IPS DF 6.9 (cell line): ENCODE data around the gene DMD.
A peak's percentile ranks its signal among the peaks of the same experiment; 100 is the strongest.

Experiments used
- DNase-seq: peaks from one replicate; pipeline ENCODE4 v3.0.0-alpha.2; 2013; ENCODE audit warnings: low read depth, low spot score
- H3K27ac ChIP-seq: one replicate; pipeline ENCODE4 v1.5.1; 2013; ENCODE audit warnings: low read length, control low read depth
- H3K27me3 ChIP-seq: 2 replicates; pipeline ENCODE4 v1.6.1; 2013; ENCODE audit warnings: mild to moderate bottlenecking, low read length; ENCODE audit not compliant: control insufficient read depth, insufficient read depth
- H3K36me3 ChIP-seq: 2 replicates; pipeline ENCODE4 v1.6.1; 2013; ENCODE audit warnings: low read length; ENCODE audit not compliant: control insufficient read depth, insufficient read depth
- H3K4me1 ChIP-seq: 2 replicates; pipeline ENCODE4 v1.6.1; 2013; ENCODE audit warnings: low read length; ENCODE audit not compliant: control insufficient read depth, insufficient read depth
- H3K4me3 ChIP-seq: 2 replicates; pipeline ENCODE4 v1.5.1; 2013; ENCODE audit warnings: mild to moderate bottlenecking, low read length
- H3K9me3 ChIP-seq: 2 replicates; pipeline ENCODE4 v1.6.1; 2013; ENCODE audit warnings: low read length, inconsistent platforms; ENCODE audit not compliant: control insufficient read depth, insufficient read depth
- WGBS: extraction: QIAGEN DNeasy Blood & Tissue Kit; methylation state at CpG from one replicate; pipeline ENCODE4 v1.1.7; 2013; ENCODE audit warnings: mixed read lengths, missing lambda C conversion rate; ENCODE audit not compliant: insufficient read length, insufficient coverage; 5-methylcytosine and 5-hydroxymethylcytosine counted together

Gene DMD

DNA sequence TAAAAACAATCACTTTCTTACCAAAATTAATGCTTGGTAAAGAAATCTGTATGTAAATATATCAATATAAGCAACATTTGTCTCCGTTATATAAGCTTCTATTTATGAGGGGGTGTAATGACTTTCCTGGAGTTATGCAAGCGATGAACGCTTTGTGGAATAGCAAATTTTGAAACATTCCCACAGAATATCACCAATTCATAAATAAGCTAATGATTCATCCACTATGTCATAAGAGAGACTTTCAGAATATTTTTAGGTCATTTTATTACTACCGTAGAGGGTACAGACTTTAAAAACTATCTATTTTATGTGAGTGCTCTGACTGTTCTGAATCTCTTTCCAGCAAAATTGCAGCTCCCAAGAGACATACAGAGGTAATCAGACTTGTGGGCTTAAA is 1960.0 kb downstream of the DMD start:
- DNase-seq: no peak
- no peak overlapping the region for H3K4me3 ChIP-seq
- no peaks in the 10 kb centered on the region for H3K9me3 ChIP-seq
- no peaks in the 10 kb centered on the region for H3K27me3 ChIP-seq
- no peaks in the 10 kb centered on the region for H3K4me1 ChIP-seq
- WGBS: no CpG with 5 or more reads among the region's 4 CpGs
- H3K27ac ChIP-seq: no peak overlapping the region
- H3K36me3 ChIP-seq: no peaks in the 10 kb centered on the region

DNA sequence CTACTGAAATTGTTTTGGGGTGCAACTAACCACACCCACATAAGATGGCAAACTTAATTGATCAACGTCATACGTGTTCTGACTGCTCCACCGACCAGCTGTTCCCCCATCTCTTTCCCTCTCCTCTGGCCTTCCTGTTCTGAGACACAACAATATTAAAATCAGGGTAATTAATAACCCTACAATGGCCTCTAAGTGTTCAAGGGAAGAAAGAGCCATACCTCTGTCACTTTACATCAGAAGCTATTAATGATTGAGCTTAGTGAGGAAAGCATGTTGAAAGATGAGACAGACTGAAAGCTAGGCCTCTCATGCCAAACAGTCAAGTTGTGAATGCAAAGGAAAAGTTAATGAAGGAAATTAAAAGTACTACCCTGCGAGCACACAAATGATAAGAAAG is 1965.6 kb downstream of the DMD start:
- Histone ChIP-seq H3K27me3 (no peaks in the 10 kb centered on the region), H3K4me3 (no peak overlapping the region), H3K4me1 (no peaks in the 10 kb centered on the region), H3K27ac (no peak overlapping the region), H3K36me3 (no peaks in the 10 kb centered on the region), H3K9me3 (no peaks in the 10 kb centered on the region)
- no CpG with 5 or more reads among the region's 4 CpGs for WGBS
- no peak for DNase-seq

DNA sequence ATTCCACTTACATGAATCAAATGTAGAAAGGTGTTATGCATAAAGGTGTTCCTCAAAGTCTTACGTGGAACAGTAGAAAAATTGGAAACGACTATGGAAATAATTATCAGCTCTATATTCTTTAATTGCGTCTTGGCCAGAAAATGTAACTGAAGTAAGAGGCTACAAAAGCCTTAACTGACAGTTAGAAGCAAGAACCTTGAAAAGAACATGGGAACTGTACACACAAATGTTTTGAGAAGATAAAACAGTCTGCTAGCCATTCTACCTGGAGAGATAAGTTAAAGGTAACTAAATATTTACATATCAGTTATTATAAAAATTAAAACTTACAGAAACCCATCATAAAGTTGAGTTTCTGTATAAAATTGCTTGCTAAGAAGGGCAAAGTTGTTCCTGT is 1967.5 kb downstream of the DMD start:
- H3K36me3 ChIP-seq: no peaks in the 10 kb centered on the region
- H3K4me1 ChIP-seq: no peaks in the 10 kb centered on the region
- H3K4me3 ChIP-seq: no peak overlapping the region
- H3K27ac ChIP-seq: no peak overlapping the region
- no CpG with 5 or more reads among the region's 3 CpGs for WGBS
- H3K9me3 ChIP-seq: no peaks in the 10 kb centered on the region
- DNase-seq: no peak
- H3K27me3 ChIP-seq: no peaks in the 10 kb centered on the region

DNA sequence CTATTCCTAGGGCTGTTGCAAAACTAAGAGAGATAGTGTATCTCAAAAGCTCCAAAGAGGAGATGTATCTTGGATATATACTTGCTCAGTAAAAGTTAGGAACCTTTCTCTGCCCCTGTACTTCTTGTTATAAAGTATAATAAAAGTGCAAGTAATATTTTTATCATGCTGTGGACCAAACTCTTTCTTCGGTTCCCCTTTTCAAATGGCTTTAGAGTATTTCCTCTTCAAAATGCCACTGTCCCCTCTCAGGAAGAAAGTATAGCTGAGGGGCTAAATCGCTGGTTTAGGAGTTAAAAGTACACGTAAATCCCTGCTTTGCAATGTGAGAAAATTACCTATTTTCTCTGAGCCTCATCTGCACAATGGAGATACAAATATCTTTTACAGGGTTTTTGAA is 1970.4 kb downstream of the DMD start:
- WGBS: no CpG with 5 or more reads among the region's 3 CpGs

DNA sequence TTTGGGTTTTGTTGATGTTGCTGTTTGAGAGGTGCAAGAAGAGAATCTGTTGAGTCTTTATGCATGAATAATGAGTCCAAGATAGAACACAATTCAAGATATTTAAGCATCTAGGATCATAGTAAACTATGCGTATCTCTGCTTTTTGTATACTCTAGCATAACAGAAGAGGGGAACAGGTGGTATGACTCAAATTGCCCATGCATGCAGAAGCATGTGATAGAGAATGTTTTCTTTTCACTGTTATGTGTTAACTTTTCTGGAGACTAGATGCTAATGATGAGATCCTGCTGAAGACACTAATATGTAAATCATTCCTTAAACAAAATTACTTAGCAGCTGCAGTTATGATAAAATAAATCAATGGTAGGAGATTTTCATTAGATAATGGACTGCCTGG is 1974.2 kb downstream of the DMD start:
- Histone ChIP-seq H3K27ac (no peak overlapping the region), H3K4me3 (no peak overlapping the region), H3K36me3 (no peaks in the 10 kb centered on the region), H3K27me3 (no peaks in the 10 kb centered on the region), H3K4me1 (peaks cover 1% of the 10 kb centered on the region; the same call in 1 of the 2 replicates), H3K9me3 (no peaks in the 10 kb centered on the region)
- no peak for DNase-seq
- no CpG with 5 or more reads among the region's 1 CpG for whole genome bisulfite sequencing

More for the DNA sequence above, 1970.4 kb downstream of the DMD start:
- H3K4me3 ChIP-seq: no peak overlapping the region
- no peak for DNase-seq
- no peak overlapping the region for H3K27ac ChIP-seq
- no peaks in the 10 kb centered on the region for H3K9me3 ChIP-seq
- no peaks in the 10 kb centered on the region for H3K27me3 ChIP-seq
- H3K36me3 ChIP-seq: no peaks in the 10 kb centered on the region
- no peaks in the 10 kb centered on the region for H3K4me1 ChIP-seq

DNA sequence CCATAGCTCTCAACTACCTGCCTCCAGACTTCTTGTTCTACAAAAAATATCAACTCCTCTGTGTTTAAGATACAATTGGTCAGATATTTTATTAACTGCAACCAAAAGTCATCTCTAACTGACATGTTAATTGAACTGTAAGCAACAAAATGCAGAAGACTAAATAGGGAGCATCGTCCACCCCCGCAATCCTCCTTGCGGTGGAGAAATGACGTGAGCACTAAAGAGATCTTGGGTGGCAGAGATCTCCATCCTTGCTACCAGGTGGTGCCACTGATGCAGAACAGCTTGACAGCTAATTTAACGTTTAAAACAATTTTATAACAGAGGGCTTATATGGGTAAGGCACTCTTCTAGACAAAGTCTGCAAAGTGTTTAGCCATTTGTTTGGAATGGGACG is 1975.1 kb downstream of the DMD start:
- no peak overlapping the region for H3K4me3 ChIP-seq
- no peaks in the 10 kb centered on the region for H3K27me3 ChIP-seq
- no CpG with 5 or more reads among the region's 6 CpGs for WGBS
- no peaks in the 10 kb centered on the region for H3K36me3 ChIP-seq
- H3K9me3 ChIP-seq: no peaks in the 10 kb centered on the region
- no peak overlapping the region for H3K27ac ChIP-seq
- DNase-seq: no peak
- H3K4me1 ChIP-seq: peaks cover 1% of the 10 kb centered on the region; the same call in 1 of the 2 replicates

DNA sequence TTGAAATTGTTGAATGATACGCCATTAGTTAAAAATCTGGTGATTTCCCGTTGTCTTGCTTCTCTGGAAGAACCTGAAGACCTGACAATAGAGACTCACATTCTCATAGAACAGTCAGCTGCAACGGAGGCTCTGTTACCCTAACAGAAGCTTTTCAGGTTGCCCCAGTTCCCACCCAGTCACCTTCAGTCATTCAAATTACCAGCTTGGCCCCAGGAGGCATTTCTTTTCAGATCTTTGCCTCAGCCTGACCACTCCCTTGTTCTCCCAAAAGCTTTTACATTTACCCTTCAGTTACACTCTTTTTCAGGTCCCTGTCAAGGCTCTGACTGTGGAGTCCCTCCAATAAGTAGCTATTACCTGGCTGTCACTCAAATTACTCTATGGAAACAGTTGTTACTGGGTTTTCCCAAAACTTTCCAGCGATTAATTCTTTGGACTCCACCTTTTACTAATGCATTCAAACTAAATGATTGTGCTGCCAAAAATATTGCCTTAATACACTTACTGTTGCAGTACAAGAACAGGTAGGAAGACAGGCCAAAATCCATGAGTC is 1977.3 kb downstream of the DMD start:
- Histone ChIP-seq H3K36me3 (no peaks in the 10 kb centered on the region), H3K4me3 (no peak overlapping the region), H3K27me3 (no peaks in the 10 kb centered on the region), H3K4me1 (peaks cover 1% of the 10 kb centered on the region; the same call in 1 of the 2 replicates), H3K9me3 (no peaks in the 10 kb centered on the region), H3K27ac (no peak overlapping the region)
- peak; percentile 16 for DNase-seq
- no CpG with 5 or more reads among the region's 4 CpGs for WGBS

DNA sequence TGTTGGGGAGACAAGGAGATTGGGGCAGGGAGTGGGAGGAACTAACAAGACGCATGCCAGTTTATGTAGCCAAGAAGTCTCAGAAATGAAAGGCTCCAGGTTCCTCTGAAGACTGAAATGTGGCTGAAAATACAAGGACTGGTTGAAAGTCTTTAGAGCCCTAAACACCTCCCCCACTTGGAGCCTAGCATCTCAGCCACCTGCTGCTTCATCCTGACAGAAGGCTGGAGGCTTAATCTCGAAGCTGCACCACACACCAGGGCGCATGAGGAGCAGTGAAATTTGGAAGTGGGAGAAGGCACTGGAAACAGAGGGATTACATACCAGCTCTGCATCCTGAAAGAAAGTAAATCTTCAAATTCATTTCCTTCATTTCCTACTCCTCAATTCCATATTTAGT is 1978.8 kb downstream of the DMD start:
- WGBS: no CpG with 5 or more reads among the region's 3 CpGs
- peaks cover 1% of the 10 kb centered on the region; the same call in 1 of the 2 replicates for H3K4me1 ChIP-seq

DNA sequence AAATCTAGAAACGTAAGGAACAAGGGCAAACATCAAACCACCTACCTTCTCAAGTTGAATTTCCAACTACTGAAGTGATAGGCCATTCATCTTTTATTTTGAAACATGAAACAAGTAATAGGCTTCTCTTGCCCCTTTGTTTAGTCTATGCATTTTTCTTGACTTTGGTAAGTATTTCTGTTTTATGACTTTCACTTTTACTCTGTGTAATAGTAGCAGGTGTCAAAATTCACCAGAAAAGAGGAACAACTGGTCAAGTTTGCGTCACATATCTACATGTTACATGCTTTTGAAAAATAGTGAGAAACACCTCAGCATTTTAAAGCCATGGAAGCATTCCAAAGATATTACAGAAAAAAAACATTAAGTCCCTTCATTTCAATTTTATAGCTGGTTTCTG is 1982.4 kb downstream of the DMD start:
- Histone ChIP-seq H3K4me1 (peaks cover 1% of the 10 kb centered on the region; the same call in 1 of the 2 replicates), H3K9me3 (no peaks in the 10 kb centered on the region), H3K4me3 (no peak overlapping the region), H3K27me3 (no peaks in the 10 kb centered on the region), H3K36me3 (no peaks in the 10 kb centered on the region), H3K27ac (no peak overlapping the region)
- WGBS: no CpG with 5 or more reads among the region's 2 CpGs
- DNase-seq: no peak

More for the DNA sequence above, 1978.8 kb downstream of the DMD start:
- H3K27ac ChIP-seq: no peak overlapping the region
- H3K4me3 ChIP-seq: no peak overlapping the region
- no peaks in the 10 kb centered on the region for H3K27me3 ChIP-seq
- no peaks in the 10 kb centered on the region for H3K9me3 ChIP-seq
- no peaks in the 10 kb centered on the region for H3K36me3 ChIP-seq
- no peak for DNase-seq

DNA sequence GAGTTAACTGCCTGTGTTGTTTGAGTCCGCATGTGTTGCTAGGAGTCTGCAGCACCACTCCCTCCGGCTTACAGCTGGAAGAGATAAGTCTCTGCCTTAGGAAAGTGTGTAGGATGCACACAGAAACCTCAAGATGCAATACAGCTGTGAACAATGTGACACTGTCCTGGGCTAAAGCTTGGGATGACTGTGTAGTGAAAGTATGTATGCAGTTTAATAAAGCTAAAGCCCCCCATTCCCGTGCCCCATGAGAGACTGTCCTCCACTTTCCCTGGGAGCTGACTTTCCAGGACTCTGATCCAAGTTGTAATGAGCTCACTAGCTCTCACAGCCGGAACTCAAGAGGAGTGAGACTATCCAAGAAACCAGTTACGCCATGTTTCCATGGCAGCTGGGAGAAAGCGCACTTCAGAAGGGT is 1982.9 kb downstream of the DMD start:
- no peak for DNase-seq
- Histone ChIP-seq H3K9me3 (no peaks in the 10 kb centered on the region), H3K36me3 (no peaks in the 10 kb centered on the region), H3K4me1 (peaks cover 1% of the 10 kb centered on the region; the same call in 1 of the 2 replicates), H3K27me3 (no peaks in the 10 kb centered on the region), H3K27ac (no peak overlapping the region), H3K4me3 (no peak overlapping the region)
- WGBS: no CpG with 5 or more reads among the region's 6 CpGs

DNA sequence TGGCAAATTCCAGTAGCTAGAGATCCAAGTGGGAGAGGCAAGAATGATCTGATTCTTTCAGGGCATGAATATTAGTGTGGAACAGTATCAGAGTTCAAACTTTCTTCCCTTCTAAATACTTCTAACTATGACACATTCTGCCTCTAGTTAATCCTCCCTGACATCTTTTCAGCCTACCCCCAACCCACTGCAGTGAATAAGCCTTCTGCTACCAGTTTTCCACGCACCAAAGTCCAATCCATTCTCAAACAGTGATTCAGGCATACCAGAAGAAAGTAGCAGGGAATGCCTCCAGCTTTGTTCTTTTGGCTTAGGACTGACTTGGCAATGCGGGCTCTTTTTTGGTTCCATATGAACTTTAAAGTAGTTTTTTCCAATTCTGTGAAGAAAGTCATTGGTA is 1984.1 kb downstream of the DMD start:
- H3K9me3 ChIP-seq: no peaks in the 10 kb centered on the region
- H3K27me3 ChIP-seq: no peaks in the 10 kb centered on the region
- no peaks in the 10 kb centered on the region for H3K4me1 ChIP-seq
- no CpG with 5 or more reads among the region's 2 CpGs for WGBS
- no peak overlapping the region for H3K27ac ChIP-seq
- H3K4me3 ChIP-seq: no peak overlapping the region
- no peak for DNase-seq
- no peaks in the 10 kb centered on the region for H3K36me3 ChIP-seq
